Astrocyte (in vitro differentiated cells and primary cell): ENCODE measurements around the gene CDKN1C. TPM values are rescaled to one million over a fixed set of nuclear protein-coding genes. Genes with fewer than 3 reads are reported as not detected.

Source experiments
- DNase-seq: peaks from one replicate; pipeline ENCODE4 v3.0.0-alpha.2; 2010; ENCODE audit warnings: low read depth
- FAIRE-seq: peaks from 2 replicates; lab custom pipeline; 2011; peaks lifted over from hg19 to GRCh38; lab: Jason Lieb, UNC
- H2AFZ ChIP-seq: 2 replicates; pipeline ENCODE4 v1.6.0; 2012; ENCODE audit warnings: low read depth, low read length, inconsistent platforms
- H3K27ac ChIP-seq: 2 replicates; pipeline ENCODE4 v1.5.1; 2011; ENCODE audit warnings: low read depth, low read length, inconsistent platforms
- H3K27me3 ChIP-seq: 2 replicates; pipeline ENCODE4 v1.6.0; 2011; ENCODE audit warnings: low read length, inconsistent platforms; ENCODE audit not compliant: insufficient read depth
- H3K36me3 ChIP-seq: 2 replicates; pipeline ENCODE4 v1.5.1; 2011; ENCODE audit warnings: low read length, inconsistent platforms; ENCODE audit not compliant: insufficient read depth
- H3K4me1 ChIP-seq: 2 replicates; pipeline ENCODE4 v1.5.1; 2011; ENCODE audit warnings: low read length, inconsistent platforms; ENCODE audit not compliant: insufficient read depth
- H3K4me2 ChIP-seq: 2 replicates; pipeline ENCODE4 v1.6.0; 2012; ENCODE audit warnings: low read length, inconsistent platforms
- H3K4me3 ChIP-seq: 2 replicates; pipeline ENCODE4 v1.5.1; 2011; ENCODE audit warnings: low read depth, mild to moderate bottlenecking, low read length, inconsistent platforms; ENCODE audit not compliant: insufficient read depth
- H3K79me2 ChIP-seq: 2 replicates; pipeline ENCODE4 v1.6.0; 2012; ENCODE audit warnings: mild to moderate bottlenecking, low read length, inconsistent platforms; ENCODE audit not compliant: insufficient read depth
- H3K9ac ChIP-seq: 2 replicates; pipeline ENCODE4 v1.6.0; 2012; ENCODE audit warnings: mild to moderate bottlenecking, low read length, inconsistent platforms
- H3K9me3 ChIP-seq: 2 replicates; pipeline ENCODE4 v1.5.1; 2012; ENCODE audit warnings: low read depth, mild to moderate bottlenecking, low read length, inconsistent platforms; ENCODE audit not compliant: insufficient read depth
- H4K20me1 ChIP-seq: 2 replicates; pipeline ENCODE4 v1.6.0; 2012; ENCODE audit warnings: low read length, inconsistent platforms; ENCODE audit not compliant: insufficient read depth
- H3K27ac Mint-ChIP-seq: one replicate; pipeline ENCODE4 v1.8.0; 2021; ENCODE audit warnings: mild to moderate bottlenecking, mixed read lengths; ENCODE audit not compliant: unreplicated experiment
- H3K27me3 Mint-ChIP-seq: one replicate; pipeline ENCODE4 v1.8.0; 2021; ENCODE audit warnings: low read depth, mixed read lengths; ENCODE audit not compliant: unreplicated experiment
- H3K36me3 Mint-ChIP-seq: one replicate; pipeline ENCODE4 v1.8.0; 2021; ENCODE audit warnings: low read depth, mixed read lengths; ENCODE audit not compliant: unreplicated experiment
- H3K4me1 Mint-ChIP-seq: one replicate; pipeline ENCODE4 v1.8.0; 2021; ENCODE audit warnings: low read depth, mixed read lengths; ENCODE audit not compliant: unreplicated experiment
- H3K4me3 Mint-ChIP-seq: one replicate; pipeline ENCODE4 v1.8.0; 2021; ENCODE audit warnings: mild to moderate bottlenecking, moderate library complexity, mixed read lengths; ENCODE audit not compliant: unreplicated experiment
- H3K9me3 Mint-ChIP-seq: one replicate; pipeline ENCODE4 v1.8.0; 2021; ENCODE audit warnings: mild to moderate bottlenecking, mixed read lengths; ENCODE audit not compliant: unreplicated experiment
- EZH2 ChIP-seq: IDR thresholded peaks from 2 replicates; pipeline ENCODE4 v1.6.1; 2012; ENCODE audit warnings: mild to moderate bottlenecking, low read length, inconsistent platforms; ENCODE audit not compliant: insufficient read depth
- total RNA-seq: library from RNA; stranded (reverse); gene quantifications from 2 replicates; pipeline ENCODE4 v1.2.1, GENCODE V29; 2021
- TF ChIP-seq, protein P1 (sequence below): IDR thresholded peaks from 2 replicates; pipeline ENCODE4 v1.5.1; 2011; ENCODE audit warnings: low read depth, mild to moderate bottlenecking, inconsistent platforms, low read length, moderate library complexity; ENCODE audit not compliant: insufficient read depth

CDKN1C gene
- total RNA-seq, 1 donor from 2014 or later = 7.5 TPM

DNA sequence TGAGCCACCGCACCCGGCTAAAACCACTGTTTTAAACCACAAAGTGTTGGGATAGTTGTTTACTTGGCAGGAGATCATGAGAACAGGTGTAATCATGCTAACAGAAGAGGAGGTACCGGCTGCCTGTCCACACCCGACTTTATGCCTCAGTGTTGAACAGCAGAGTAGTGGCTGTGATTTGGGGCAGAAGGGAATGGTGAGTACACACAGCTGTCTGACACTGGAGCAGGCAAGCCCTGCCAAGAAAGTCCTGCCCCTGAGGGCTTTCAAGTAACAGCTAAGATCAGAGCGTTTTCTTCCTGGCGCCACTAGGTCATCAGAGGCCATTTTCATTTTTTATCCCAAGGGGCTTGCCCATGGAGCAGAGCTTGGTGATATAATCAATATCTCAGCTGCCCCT, 8.1 kb downstream of the CDKN1C start:
- peaks cover 8% of the 10 kb centered on the region for H3K36me3 Mint-ChIP-seq
- Histone ChIP-seq H3K4me1 (no peaks in the 10 kb centered on the region), H3K9ac (no peak overlapping the region), H4K20me1 (no peaks in the 10 kb centered on the region), H3K36me3 (no peaks in the 10 kb centered on the region), H3K4me3 (no peak overlapping the region), H3K27ac (no peak overlapping the region), H3K9me3 (no peaks in the 10 kb centered on the region), H3K27me3 (peaks cover 4% of the 10 kb centered on the region), H3K79me2 (no peaks in the 10 kb centered on the region), H2AFZ (no peak overlapping the region), H3K4me2 (no peak overlapping the region)
- H3K27ac Mint-ChIP-seq = no peak overlapping the region
- peaks cover 52% of the 10 kb centered on the region for H3K27me3 Mint-ChIP-seq
- no peak for FAIRE-seq
- no peaks in the 10 kb centered on the region for H3K4me1 Mint-ChIP-seq
- no peak for TF ChIP-seq EZH2
- TF ChIP-seq, protein P1, sequence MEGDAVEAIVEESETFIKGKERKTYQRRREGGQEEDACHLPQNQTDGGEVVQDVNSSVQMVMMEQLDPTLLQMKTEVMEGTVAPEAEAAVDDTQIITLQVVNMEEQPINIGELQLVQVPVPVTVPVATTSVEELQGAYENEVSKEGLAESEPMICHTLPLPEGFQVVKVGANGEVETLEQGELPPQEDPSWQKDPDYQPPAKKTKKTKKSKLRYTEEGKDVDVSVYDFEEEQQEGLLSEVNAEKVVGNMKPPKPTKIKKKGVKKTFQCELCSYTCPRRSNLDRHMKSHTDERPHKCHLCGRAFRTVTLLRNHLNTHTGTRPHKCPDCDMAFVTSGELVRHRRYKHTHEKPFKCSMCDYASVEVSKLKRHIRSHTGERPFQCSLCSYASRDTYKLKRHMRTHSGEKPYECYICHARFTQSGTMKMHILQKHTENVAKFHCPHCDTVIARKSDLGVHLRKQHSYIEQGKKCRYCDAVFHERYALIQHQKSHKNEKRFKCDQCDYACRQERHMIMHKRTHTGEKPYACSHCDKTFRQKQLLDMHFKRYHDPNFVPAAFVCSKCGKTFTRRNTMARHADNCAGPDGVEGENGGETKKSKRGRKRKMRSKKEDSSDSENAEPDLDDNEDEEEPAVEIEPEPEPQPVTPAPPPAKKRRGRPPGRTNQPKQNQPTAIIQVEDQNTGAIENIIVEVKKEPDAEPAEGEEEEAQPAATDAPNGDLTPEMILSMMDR = no peak
- H3K4me3 Mint-ChIP-seq = no peak overlapping the region
- no peak for DNase-seq
- H3K9me3 Mint-ChIP-seq = peaks cover 23% of the 10 kb centered on the region

DNA sequence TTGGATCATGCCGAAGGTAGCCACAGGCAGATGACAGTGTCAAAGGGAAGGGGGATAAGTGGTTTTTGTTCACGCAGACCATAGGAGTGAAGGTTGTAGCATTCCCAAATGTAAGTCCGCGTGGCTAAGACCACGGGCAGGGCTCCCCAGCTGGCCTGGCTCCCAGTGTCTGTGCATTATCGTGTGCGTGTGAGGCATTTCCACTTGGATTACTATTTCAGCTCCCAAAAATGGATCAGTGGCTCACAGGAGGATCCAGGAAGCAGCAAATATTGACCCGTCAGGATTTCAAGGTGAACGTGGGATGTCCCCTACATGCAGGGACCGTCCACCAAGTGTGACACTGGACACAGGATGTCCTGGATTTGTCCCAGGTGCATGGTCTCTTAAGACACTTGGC, 10.6 kb downstream of the CDKN1C start:
- peaks cover 27% of the 10 kb centered on the region for H3K9me3 Mint-ChIP-seq
- H3K27ac Mint-ChIP-seq = no peak overlapping the region
- FAIRE-seq = no peak
- peaks cover 2% of the 10 kb centered on the region for H3K4me1 Mint-ChIP-seq
- H3K27ac ChIP-seq = no peak overlapping the region
- H3K4me3 Mint-ChIP-seq = no peak overlapping the region
- H3K36me3 ChIP-seq = no peaks in the 10 kb centered on the region
- no peak overlapping the region for H3K4me3 ChIP-seq
- H3K36me3 Mint-ChIP-seq = peaks cover 8% of the 10 kb centered on the region
- no peaks in the 10 kb centered on the region for H3K9me3 ChIP-seq
- H3K4me2 ChIP-seq = no peak overlapping the region
- H3K9ac ChIP-seq = no peak overlapping the region
- TF ChIP-seq EZH2 = no peak
- TF ChIP-seq, protein P1 = no peak
- peaks cover 53% of the 10 kb centered on the region for H3K27me3 Mint-ChIP-seq
- peaks cover 15% of the 10 kb centered on the region for H3K27me3 ChIP-seq
- no peaks in the 10 kb centered on the region for H3K79me2 ChIP-seq
- peaks cover 2% of the 10 kb centered on the region for H3K4me1 ChIP-seq
- no peak for DNase-seq
- no peak overlapping the region for H2AFZ ChIP-seq
- H4K20me1 ChIP-seq = no peaks in the 10 kb centered on the region

DNA sequence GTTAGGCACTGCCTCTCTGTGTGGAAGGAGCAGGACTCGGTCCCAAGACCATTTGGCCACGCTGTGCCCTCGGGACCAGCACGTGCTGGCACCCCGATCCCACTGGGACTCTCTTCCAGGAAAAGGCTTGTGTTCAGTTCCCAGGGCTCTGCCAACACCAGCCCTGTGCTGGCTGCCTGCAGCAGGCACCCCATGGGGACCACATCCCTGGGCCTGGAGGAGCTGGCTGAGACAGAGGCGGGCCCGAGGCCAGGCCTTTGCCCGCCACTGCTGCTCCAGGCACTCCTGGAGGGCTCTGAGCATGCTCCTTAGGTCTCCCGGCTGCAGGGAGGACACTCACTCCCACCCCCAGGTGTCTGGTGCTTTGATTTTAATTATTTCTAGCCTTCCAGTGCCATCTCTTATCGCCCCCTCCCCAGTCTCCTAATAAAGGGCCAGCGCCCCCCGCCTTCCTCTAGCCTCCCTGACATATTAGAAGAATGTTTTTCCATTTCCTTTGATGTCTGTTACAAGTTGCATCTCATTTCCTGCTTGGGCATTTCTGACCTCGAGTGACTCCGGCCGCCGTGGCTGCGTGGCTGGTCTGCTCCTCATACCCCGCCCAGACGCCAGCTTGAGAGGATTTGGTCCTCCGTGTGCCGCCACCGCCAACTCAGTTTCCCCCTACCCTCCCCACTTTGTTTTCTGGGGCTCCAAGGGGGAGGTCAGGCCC, 14.4 kb downstream of the CDKN1C start:
- no peak for FAIRE-seq
- no peak overlapping the region for H3K4me2 ChIP-seq
- Mint-ChIP-seq H3K27me3 (peaks cover 57% of the 10 kb centered on the region), H3K9me3 (peaks cover 25% of the 10 kb centered on the region), H3K27ac (no peak overlapping the region), H3K4me3 (no peak overlapping the region), H3K36me3 (peaks cover 4% of the 10 kb centered on the region), H3K4me1 (peaks cover 2% of the 10 kb centered on the region)
- H3K27me3 ChIP-seq = peaks cover 39% of the 10 kb centered on the region
- peaks cover 3% of the 10 kb centered on the region for H3K4me1 ChIP-seq
- no peaks in the 10 kb centered on the region for H3K36me3 ChIP-seq
- H3K9me3 ChIP-seq = peaks cover 4% of the 10 kb centered on the region
- no peak overlapping the region for H2AFZ ChIP-seq
- no peak for TF ChIP-seq EZH2
- TF ChIP-seq, protein P1 = no peak
- DNase-seq = no peak
- no peaks in the 10 kb centered on the region for H3K79me2 ChIP-seq
- no peaks in the 10 kb centered on the region for H4K20me1 ChIP-seq
- H3K27ac ChIP-seq = no peak overlapping the region
- no peak overlapping the region for H3K4me3 ChIP-seq
- no peak overlapping the region for H3K9ac ChIP-seq
